HG03575 (cell line): ENCODE results near the gene SRP68.
"Not testable (repeated sequence)": the region's sequence is repeated elsewhere in the genome, so short reads cannot be mapped to it uniquely, and the experiment has no call there.

Source experiments
- ATAC-seq: cut with Tn5 transposase; IDR thresholded peaks from one replicate; pipeline ENCODE4 v1.9.1; 2021; ENCODE audit not compliant: unreplicated experiment, insufficient number of reproducible peaks, low FRiP score; ENCODE audit errors: extremely low read depth

The SRP68 gene

GRCh38 chr17:76050538-76051467, 21.5 kb downstream of the SRP68 start:
- no peak for ATAC-seq

DNA sequence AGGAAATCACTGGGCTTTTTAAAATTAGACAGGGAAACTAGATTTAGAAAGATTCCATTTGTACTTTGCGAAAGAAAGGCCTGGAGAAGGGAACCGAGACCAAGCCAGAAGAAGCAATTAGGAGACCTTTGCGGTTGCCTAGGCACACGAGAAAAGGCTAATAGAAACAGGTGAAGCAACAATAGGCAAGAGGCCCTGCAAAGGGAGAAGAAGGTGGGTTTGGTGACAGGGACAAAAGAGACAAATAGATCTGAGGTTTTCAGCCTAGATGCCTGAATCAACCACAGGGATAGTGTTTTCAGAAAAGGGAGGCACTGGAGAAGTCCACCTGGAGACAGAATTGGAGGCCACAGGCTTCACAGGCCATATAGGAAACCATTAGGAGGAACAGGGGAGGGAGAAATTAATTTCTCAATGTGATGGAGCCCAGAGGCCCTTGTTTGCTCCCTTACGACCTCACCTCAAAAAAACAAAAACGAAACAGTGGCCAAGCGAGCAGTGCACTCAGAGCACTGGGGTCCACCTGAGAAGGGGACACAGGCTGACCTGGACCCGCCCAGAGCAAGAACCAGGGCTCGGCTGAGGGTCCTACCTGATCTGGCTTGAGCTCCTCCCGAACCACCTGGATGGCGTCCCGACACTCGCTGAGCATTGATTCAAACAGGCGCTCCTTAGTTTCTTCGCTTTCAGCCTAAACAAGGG, 22.3 kb downstream of the SRP68 start:
- no peak for ATAC-seq

DNA sequence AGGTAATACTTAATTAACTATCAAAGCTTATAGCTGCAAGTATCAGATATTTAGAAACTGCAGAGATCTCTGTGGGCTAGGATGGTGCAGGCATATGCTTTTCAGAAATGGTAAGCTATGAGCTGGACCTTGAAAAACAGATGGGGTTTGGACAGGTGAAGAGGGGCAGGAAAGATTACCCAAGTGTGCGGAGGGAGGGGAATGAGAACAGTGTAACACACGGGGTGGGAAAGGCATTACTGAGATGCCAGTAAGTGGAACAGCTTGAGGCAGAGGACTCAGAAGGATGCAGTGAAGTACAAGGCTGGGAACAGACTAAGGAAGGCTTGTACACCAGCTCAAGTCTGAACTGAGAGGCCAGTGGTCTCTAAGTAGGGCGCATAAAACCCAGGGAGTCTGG, 23.1 kb downstream of the SRP68 start:
- ATAC-seq, result no peak

- no peak for ATAC-seq
These were observed 23.6 kb downstream of the SRP68 start for GRCh38 chr17:76048711-76049110.

DNA sequence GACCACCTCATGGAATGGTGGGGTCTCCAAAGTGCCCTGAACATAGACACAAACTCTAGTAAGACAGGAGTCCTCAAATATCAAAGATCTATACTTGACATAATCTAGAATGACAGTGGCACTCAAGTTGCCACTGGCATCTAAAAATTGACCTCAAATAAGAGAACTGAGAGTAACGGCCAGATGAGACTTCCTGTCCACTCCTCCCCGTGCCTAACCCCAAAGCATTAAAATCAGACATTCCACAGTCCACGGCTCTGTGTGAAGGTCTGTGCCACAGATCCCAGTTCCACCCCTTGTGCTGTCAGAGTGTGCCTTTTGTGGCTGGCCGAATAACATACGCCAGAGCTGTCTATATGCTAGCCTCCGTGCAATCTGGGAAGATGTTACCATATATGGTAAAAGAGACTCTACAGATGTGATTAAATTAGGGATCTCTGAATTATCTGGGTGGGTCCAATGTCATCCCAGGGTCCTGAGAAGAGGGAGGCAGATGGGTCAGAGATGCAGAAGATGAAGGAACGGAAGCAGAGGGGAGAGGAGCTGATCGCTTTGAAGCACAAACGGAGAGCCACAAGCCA, 24.2 kb downstream of the SRP68 start:
- ATAC-seq, result no peak

GRCh38 chr17:76046064-76046463, 26.3 kb downstream of the SRP68 start:
- no peak for ATAC-seq

DNA sequence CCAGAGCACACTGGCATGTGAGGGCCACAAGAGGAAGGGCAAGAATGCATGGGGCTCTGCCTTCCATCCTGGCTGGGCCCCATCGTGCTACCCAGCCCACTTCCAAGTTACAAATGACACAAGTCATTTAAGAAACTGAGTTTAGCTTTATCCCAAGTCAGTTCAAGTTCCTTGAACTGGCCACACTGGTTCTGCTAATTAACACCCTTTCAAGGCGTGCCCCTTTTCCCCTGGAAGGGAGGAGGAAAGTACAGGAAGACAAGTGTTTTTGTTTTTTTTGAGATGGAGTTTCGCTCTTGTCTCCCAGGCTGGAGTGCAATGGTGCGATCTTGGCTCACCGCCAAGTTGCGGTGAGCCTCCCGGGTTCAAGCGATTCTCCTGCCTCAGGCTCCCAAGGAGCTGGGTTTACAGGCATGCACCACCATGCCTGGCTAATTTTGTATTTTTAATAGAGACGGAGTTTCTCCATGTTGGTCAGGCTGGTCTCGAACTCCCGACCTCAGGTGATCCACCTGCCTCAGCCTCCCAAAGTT, 27.8 kb downstream of the SRP68 start:
- ATAC-seq, result not testable (repeated sequence)

- ATAC-seq, result not testable (repeated sequence)
These were observed 29.4 kb downstream of the SRP68 start for GRCh38 chr17:76042868-76043267.

DNA sequence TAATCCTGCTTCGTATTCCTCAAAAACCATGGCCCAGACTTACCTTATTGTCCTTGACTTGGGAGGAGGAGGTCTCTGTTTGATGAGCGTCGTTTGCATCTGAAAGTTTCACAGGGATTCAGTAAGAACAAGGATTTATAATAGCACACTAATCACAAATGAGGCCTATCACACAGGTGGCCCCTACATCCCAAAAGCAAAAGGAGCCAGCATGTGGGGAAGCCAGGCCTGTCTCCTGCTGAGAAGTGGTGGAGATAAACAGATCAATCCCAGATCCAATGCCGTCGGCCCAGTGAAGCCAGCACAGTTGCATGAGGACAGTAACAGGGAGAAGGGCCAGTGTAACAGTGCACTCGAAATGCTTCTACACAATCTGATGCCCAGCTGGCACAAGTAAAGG, 31.9 kb downstream of the SRP68 start:
- no peak for ATAC-seq

- ATAC-seq, result no peak
These were observed 33.2 kb downstream of the SRP68 start for GRCh38 chr17:76039121-76039520.

DNA sequence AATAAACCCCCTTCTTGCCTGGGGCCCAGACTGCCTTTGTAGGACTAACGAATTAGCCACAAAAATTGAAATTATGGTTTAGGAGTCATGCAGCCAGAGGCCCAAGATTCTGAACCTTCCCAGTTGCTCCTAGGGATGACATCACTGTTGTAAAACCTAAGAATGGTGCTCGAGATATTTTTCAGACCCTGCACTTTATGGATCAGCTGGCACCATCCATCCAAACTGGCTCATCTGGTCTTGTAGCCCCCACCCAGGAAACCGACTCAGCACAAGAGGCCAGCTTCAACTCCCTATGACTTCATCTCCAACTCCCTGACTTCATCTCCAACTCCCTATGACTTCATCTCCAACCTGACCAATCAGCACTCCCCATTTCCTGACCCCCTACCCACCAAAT, 34.3 kb downstream of the SRP68 start:
- no peak for ATAC-seq

- no peak for ATAC-seq
These were observed 35.6 kb downstream of the SRP68 start for GRCh38 chr17:76036497-76037261.

DNA sequence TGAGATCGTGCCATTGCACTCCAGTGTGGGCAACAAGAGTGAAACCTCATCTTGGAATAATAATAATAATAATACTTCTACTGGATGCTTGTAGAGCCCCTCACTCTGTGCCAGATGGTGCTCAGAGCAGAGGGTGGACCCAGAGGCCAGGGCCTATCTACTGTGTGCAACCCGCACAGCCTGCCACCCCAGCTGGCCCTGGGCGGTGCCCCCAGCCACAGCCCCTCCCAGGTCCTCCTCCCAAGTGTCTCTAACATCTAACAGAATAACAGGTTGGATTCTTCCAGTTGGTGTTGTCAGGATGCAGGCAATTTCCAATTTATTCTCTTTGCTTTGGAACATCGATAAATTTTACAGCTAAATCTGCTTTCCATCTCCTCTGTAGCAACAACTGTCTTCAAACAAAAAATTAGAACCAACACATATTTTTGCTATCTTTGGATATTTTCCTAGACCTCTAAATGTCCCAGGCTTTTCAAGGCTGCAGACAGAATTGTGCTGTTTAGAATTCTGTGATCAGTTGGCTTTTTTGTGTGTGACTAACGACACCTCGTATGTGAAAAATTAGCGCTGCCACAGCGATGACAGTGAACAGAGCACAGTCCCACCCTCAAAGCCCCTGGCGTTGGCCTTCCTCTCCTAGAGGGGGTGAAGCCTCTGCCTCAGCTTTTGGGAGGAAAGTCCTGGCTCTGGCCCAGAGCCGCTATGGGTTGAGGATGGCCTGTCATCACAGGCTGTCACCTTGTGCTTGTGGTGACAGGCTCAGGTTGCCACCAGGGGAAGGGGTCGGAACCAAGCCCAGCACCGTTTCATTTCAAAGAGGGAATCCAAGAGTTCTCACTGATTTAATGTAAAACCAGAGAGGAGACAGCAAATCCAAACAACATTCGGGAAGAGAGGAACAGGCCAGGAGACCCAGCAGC, 37.6 kb downstream of the SRP68 start:
- ATAC-seq, result no peak

DNA sequence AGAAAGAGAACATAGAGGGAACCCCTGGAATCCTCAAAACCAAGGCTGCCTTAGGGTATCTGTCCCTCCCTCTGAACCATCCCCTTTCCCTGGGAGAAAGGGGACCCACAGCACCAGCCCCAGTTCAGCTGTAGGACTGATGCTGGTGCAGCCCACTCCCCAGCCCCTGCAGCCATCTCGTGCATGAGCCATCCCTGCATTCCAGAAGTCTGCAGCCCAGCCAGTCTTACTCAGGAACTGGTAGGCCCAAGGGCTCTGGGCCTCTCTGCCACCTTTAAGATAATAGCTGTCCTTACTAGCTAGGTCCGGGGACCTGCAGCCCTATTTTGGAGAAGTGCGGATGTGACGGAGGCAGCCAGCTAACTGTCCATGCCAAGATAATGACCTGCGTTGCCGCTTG, 39.2 kb downstream of the SRP68 start:
- ATAC-seq, result no peak

DNA sequence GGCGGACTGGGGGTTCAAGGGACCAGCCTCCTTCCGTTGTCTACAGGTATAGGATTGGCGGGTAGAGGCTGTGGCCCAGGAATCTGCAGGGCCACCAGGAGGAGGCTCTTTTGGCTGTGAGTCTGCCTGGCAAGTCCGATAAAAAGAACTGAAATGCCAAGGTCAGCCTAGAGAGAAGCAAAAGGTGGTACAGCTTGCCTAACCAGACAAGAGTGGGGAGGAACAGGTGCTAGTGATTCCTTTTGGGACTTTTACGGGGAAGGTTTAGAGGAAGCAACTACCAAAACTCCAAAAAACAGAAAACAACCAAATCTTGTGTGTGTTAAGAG, 39.6 kb downstream of the SRP68 start:
- no peak for ATAC-seq

DNA sequence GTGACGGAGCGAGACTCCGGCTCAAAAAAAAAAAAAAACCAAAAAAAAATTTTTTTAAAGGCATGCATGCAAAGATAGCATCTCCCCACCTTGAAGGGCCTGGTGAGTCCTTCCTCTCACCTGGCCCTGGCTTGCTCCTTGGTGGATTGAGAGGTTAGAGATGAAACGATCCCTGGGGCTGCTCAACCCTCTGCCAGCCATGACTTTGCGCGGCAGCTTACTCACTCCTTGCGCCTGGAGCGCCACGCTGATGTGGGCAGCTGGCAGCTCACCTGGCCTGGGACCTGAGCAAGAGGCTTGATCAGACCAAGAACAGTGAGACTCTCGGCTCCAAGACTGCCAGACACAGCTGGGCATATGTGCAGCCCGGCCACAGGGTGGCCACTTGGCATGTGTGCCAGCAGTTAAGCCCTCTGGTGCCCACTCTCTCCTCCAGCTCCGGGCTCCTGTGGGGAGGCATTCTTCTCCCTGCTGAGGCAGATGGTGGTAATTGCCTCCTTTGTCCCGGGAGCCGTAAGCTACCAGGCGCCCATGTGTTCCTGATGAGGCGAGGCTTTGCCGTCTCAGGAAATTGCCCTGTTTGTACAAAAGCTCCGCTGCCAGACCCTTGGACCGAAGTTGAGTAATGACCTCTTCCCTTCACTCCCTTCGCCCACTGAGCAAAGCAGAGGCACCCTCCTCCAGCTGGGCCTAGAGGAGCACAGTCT, 40.1 kb downstream of the SRP68 start:
- ATAC-seq, result no peak

GRCh38 chr17:76027159-76027839, 45.0 kb downstream of the SRP68 start, which contains the start of gene EVPL:
TSS of gene EVPL (minus strand) at chr17:76027306. CDS start at chr17:76027198, 108 bp downstream.
- ATAC-seq, result no peak
